ENCODE results near the gene YOD1. TPM values are rescaled to one million over a fixed set of nuclear protein-coding genes. Genes with fewer than 3 reads are reported as not detected.

Gene YOD1
- total and polyA plus RNA-seq, 2 of the 4 experiments (the other 2 are of a cell fraction) = 1.8 to 5.4 TPM

- Histone ChIP-seq H2AK5ac (ENCODE audit: low read depth, low read length) (no peak overlapping the region), H3K23ac (ENCODE audit: low read depth, low read length) (no peak overlapping the region), H3K4ac (ENCODE audit: low read depth, low read length) (no peak overlapping the region), H4K8ac (ENCODE audit: low read depth in 2 of 2, low read length in 2 of 2) (no peak overlapping the region), H3K36me3 (ENCODE audit: control insufficient read depth, insufficient read depth, low read length) (no peaks in the 10 kb centered on the region), H3K4me3 (ENCODE audit: insufficient read depth, low read depth, low read length) (no peak overlapping the region), H3K9ac (ENCODE audit: low read depth, low read length) (no peak overlapping the region), H4K20me1 (ENCODE audit: insufficient read depth, low read length) (no peaks in the 10 kb centered on the region), H2BK120ac (ENCODE audit: low read depth, low read length) (no peak overlapping the region), H2BK20ac (ENCODE audit: low read depth, low read length) (no peak overlapping the region), H3K4me2 (ENCODE audit: low read depth, low read length) (no peak overlapping the region), H4K5ac (ENCODE audit: low read depth, low read length) (no peak overlapping the region), H3K27ac (ENCODE audit: insufficient read depth, low read length) (no peak overlapping the region), H3K14ac (replicated peaks; ENCODE audit: low read depth, low read length) (no peak overlapping the region), H2BK5ac (ENCODE audit: low read depth, low read length, poor library complexity, severe bottlenecking) (no peak overlapping the region), H3K56ac (ENCODE audit: extremely low read depth, insufficient read depth, low read length) (no peak overlapping the region), H3K18ac (ENCODE audit: low read depth, low read length) (no peak overlapping the region), H3K9me1 (ENCODE audit: insufficient read depth, low read length) (no peaks in the 10 kb centered on the region), H3K4me1 (ENCODE audit: control insufficient read depth, insufficient read depth, low read length) (no peaks in the 10 kb centered on the region), H3K27me3 (ENCODE audit: control insufficient read depth, insufficient read depth, low read length) (peaks cover 6% of the 10 kb centered on the region; the same call in 1 of the 2 replicates), H2AK9ac (replicated peaks; ENCODE audit: low read depth, low read length, poor library complexity) (no peak overlapping the region), H4K91ac (ENCODE audit: insufficient read depth, low read depth, low read length) (no peak overlapping the region), H2AFZ (replicated peaks; ENCODE audit: low read length, poor library complexity) (no peak overlapping the region), H2BK15ac (ENCODE audit: low read depth, low read length) (no peak overlapping the region), H3K79me1 (ENCODE audit: low read depth in 1 of 2, low read length in 2 of 2) (no peaks in the 10 kb centered on the region), H3K9me3 (ENCODE audit: control insufficient read depth, insufficient read depth, low read length) (no peaks in the 10 kb centered on the region)
- 91% methylated on average over 12 of the region's 17 CpGs; no CpG with 5 or more reads in 1 of the 2 experiments for WGBS, 2 experiments (ENCODE audit: extremely low coverage in 2 of 2, insufficient read length in 1 of 2)
- CTCF ChIA-PET = interaction anchor here (1.2 kb wide), 1 partner anchor 315 kb away, joined by 5 read pairs; no protein-coding TSS in a partner anchor
- intact Hi-C loops (cut with micrococcal nuclease) = no loop called here
- no TSS peak for BruUV-seq (replicated peaks)
- POLR2A ChIA-PET (ENCODE audit: unreplicated experiment) = no interaction called here
- TF ChIP-seq MAFK (IDR thresholded peaks at IDR 0.05; ENCODE audit: low read depth, low read length) (no peak), SMC3 (IDR thresholded peaks at IDR 0.05; ENCODE audit: low read depth, low read length) (no peak), RFX5 (IDR thresholded peaks at IDR 0.05; ENCODE audit: low read depth, low read length) (no peak), FOS (IDR thresholded peaks at IDR 0.05; ENCODE audit: low read depth, low read length) (no peak), CEBPB (IDR thresholded peaks at IDR 0.05; ENCODE audit: low read depth, low read length) (no peak), BHLHE40 (IDR thresholded peaks at IDR 0.05; ENCODE audit: low read depth, low read length) (no peak), CHD1 (IDR thresholded peaks at IDR 0.05; ENCODE audit: low read depth, low read length) (no peak), MAZ (IDR thresholded peaks at IDR 0.05; ENCODE audit: borderline replicate concordance, low read depth, low read length) (no peak), MXI1 (IDR thresholded peaks at IDR 0.05; ENCODE audit: borderline replicate concordance, low read depth, low read length) (no peak), RCOR1 (IDR thresholded peaks at IDR 0.05; ENCODE audit: insufficient replicate concordance, low read length) (no peak), RAD21 (IDR thresholded peaks at IDR 0.05; ENCODE audit: low read length) (no peak), ELK1 (IDR thresholded peaks at IDR 0.05; ENCODE audit: borderline replicate concordance, low read depth, low read length) (no peak)
- ATAC-seq (ENCODE audit: low read depth) (no peak), DNase-seq (no peak)
- dilution Hi-C loops (cut with HindIII; ENCODE audit: low sequenced_read_pairs, unreplicated experiment) = no loop called here
- in situ Hi-C loops (cut with MboI; ENCODE audit: low sequenced_read_pairs) = loop anchor here (5.0 kb wide), 1 partner anchor 318 kb away; no protein-coding TSS in a partner anchor
Measured at GRCh38 chr1:207089627-207090355, 38.8 kb upstream of the YOD1 start.

Measured in IMR-90 (cell line).